Esophagus mucosa (tissue), 1 donor: Measurements from ENCODE around the gene GPR85. TPM values are rescaled to one million over a fixed set of nuclear protein-coding genes. Genes with fewer than 3 reads are reported as not detected.
"Not testable (repeated sequence)": the region's sequence is repeated elsewhere in the genome, so short reads cannot be mapped to it uniquely, and the experiment has no call there.

Experiments used
- ATAC-seq: fragments of 200-7000 bp; cut with Tn5 transposase; one replicate; pipeline ENCODE4 v1.9.1; 2020
- total RNA-seq: library from RNA; stranded (reverse); gene quantifications from one replicate; pipeline ENCODE4 v1.2.4, GENCODE V29; 2023
- donor health status: DM: yes; HTN: yes; CAD: no.

Gene GPR85
- total RNA-seq, 1 donor from 2014 or later: 0.32 TPM

DNA sequence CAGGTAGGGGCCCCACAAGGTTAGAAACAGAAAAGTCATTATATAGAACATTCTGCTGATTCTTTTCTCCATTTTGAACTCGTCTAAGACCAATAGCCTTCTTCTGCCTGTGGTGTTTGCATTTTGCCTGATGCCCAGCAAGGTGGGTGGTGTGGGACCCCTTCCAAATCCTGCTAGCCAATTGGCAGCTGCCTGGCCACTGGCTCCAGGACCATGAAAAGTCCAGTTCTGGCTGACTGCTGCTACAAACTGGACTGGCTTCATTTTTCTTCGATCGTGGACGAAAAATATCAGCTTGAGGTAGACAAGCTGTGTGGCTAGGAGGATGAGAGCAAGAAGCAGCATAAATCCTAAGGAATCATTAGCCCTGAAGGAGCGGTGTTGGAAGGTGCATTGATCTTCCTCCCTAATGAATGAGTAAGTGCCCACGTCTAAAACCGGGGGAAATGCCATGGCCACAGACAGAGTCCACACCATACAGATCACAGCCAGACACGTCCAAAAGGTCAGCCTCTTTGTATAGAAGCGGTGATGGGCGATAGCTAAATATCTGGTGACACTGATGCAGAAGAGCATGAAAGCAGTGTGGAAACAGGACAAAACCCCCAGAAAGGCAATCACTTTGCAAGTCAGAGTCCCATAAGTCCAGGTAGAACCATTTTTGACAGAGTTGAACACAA lies 2.7 kb downstream of the GPR85 start:
- ATAC-seq: no peak

DNA sequence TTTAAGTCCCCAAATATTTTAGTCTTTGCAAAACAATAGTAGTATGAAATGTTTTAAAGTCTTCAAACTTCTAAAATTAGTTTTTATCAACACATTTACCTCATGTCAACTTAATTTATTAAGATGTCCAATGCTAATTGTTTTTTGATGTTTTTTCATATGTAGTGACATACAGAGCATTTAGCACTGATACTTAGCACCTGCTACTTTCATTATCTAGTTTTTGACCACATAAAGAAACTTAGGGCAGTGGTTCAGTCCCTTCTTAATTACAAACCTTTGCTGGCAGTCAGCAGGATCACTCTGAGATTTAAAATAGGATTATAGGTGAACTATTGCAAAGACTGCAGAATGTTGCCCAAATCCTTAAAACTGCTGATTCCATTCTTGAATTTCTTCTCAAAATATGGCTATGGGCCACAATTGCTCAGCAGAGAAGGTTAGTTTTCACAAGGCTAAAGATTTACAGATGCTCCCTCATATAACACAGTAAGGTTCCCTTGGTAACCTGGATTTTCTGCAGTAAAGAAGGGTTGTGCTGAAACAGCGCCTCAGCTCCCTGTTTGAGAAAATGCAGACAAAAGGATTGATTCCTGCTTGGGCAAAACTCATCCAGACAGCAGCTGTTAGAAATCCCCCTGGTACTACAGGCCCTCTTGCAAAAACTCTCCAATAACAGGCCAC lies 3.4 kb downstream of the GPR85 start:
- no peak for ATAC-seq

DNA sequence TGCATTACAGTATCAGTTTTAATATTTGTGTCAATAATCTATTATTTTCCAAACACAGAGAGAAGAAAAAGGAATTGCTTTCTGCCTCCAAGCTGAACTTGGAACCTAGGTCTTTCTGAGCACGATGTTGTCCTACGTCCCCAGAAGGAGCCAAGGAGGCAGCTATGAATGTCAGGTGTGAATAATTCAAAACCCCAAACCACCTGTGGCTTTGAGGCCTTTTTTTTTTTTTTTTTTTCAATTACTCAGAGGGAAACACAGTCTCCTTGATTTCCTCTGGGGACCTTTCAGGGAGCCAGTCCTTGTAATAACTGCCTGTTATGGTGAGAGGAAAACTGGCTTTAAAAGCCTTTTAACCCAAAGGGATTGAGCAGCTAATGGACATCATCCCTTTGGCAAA lies 8.3 kb downstream of the GPR85 start:
- no peak for ATAC-seq

DNA sequence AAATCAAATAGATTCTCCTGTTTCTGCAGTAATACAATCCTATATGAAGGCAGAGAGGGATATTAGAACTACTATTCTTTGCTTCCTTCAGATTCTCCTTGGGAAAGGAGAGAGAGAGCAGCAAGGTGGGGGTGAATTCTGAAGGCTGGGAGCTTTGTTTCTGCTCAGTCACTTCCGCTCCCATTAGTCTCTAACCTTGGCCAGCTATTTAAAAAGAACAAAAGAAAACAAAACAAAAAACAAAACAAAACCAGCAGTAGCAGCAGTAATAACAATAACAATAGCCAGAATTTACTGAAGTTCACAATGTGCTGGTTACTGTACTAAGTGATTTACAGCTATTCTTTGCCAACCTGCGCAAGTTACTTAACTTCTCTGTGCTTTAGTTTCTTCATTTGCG lies 9.9 kb downstream of the GPR85 start:
- no peak for ATAC-seq

DNA sequence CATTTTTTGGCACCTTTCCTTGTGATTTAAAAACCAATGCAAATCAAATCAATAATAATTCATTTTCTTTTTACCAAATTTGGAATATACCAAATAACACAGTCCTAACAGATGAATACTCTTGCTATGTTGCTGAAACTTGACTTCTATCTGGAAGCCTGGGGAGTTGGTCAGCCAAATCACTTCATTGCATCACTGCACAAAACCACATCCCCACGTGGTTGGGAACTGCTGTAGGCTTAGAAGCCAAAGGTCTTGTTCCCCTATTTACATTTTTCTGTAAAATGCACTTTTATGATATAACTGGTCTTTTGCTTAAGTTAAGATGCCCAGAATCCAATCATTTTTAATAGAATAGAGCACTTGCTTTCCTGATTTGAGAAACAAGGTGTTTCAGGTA lies 15.2 kb downstream of the GPR85 start:
- no peak for ATAC-seq

DNA sequence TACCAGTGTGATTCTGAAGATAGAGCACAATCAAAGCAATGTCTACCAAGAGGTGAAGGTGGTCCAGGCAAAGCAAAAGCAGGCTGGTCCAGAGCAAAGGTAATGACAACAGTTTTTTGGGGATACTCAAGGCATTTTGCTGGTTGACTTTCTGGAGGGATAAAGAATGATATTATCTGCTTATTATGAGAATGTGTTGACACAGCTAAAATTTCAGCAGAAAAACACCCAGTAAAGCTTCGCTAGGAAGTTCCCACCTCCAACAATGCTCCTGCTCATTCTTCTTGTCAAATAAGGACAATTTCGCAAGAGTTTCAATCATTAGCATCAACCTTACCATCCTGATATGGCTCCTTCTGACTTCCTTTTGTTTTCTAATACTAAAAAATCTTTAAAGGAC lies 24.1 kb downstream of the GPR85 start:
- ATAC-seq: no peak

DNA sequence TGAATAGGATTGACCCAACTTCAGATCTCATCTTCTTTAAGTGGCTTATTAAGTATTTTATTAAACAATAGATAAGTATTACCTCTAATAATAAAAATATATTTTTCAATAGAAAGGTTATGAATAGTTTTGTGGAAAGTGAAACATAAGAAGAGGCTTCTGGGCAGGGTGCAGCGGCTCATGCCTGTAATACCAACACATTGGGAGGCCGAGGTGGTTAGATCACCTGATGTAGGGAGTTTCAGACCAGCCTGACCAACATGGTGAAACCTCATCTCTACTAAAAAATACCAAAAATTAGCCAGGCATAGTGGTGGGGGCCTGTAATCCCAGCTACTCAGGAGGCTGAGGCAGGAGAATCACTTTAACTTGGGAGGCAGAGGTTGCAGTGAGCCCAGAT lies 26.5 kb downstream of the GPR85 start:
- no peak for ATAC-seq

DNA sequence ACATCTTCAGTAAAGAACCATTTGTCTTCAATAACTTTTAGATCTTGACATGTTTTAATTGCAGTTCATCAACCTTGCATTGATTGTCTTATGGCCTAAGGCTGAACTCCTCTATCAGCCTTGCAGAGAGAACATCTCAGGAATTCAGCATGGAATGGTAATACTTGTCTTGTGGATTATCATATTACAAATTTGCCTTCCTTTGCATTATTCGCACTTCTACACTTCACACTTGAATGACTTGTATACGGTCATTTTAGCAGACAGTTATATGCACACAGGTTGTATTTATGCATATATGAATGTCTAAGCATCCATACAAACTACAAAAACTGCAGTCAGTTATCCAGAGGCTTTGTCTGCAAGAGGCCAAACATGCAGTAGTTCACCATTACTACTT lies 31.7 kb downstream of the GPR85 start:
- ATAC-seq: no peak

DNA sequence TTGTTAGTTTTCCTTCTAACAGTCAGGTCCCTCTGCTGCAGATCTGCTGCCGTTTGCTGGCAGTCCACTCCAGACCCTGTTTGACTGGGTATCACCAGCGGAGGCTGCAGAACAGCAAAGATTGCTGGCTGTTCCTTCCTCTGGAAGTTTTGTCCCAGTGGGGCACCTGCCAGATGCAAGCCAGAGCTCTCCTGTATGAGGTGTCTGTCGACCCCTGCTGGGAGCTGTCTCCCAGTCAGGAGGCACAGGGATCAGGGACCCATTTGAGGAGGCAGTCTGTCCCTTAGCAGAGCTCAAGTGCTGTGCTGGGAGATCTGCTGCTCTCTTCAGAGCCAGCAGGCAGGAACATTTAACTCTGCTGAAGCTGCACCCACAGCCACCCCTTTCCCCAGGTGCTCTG lies 32.4 kb downstream of the GPR85 start:
- ATAC-seq: not testable (repeated sequence)

DNA sequence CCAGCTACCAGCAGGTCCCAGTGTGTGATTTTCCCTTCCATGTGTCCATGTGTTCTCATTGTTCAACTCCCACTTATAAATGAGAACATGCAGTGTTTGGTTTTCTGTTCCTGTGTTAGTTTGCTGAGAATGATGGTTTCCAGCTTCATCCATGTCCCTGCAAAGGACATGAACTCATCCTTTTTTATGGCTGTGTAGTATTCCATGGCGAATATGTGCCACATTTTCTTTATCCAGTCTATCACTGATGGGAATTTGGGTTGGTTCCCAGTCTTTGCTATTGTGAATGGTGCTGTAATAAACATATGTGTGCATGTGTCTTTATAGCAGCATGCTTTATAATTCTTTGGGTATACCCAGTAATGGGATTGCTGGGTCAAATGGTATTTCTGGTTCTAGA lies 37.4 kb downstream of the GPR85 start:
- not testable (repeated sequence) for ATAC-seq

DNA sequence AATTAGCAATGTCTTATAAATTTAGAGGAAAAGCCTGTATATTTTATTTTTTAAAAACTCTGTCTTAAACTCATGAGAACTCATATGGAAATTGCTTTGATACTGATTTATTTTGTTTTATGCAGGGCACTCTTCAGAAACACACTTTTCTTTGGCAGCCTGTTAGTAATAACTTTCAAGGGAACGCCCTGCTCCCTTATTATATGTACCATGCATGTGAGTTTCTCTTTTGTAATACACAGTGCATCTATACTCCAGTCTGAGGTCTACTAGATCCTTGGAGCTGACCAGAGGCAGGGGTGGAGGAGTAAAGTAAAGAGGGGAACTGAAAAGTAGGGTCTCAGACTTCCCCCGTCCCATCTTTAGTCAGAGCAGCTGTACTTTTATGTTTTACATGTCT lies 40.2 kb downstream of the GPR85 start:
- no peak for ATAC-seq

DNA sequence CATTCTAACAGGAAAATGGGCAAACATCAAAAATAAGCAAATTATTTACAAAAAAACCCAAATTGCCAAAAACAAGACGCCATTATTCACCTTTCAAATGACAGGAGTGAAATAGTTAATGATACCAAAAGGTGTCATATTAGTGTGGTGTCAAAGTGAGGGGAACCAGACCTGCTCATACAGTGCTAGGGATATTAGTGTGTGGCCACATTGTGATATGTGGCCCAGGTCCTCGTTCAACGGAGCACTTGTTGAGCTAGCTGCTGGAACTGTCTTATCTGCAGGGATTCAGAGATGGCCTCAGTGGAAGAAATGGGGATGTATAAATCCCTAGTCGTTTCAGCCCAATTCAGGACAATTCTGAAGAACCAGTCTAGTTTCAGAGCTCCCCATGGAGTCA lies 41.2 kb downstream of the GPR85 start:
- no peak for ATAC-seq

DNA sequence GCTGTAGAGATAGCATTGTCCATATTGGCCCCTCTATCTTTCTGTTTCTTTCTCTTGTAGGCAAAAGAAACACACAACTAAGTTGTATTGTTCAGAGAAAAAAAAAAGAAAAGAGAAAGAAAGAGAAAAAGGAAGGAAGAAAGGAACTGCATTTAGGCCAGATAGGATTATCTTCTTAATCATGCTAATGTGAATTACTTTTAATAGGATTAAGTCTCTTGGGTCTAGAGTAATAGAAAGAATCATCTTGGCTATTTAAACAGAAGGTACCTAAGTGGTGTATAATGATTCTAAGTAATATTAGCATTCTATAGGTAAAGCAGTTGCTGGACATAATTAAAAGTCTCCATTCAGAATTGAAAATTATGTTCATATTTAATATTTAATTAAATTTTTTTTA lies 42.2 kb downstream of the GPR85 start:
- ATAC-seq: no peak

DNA sequence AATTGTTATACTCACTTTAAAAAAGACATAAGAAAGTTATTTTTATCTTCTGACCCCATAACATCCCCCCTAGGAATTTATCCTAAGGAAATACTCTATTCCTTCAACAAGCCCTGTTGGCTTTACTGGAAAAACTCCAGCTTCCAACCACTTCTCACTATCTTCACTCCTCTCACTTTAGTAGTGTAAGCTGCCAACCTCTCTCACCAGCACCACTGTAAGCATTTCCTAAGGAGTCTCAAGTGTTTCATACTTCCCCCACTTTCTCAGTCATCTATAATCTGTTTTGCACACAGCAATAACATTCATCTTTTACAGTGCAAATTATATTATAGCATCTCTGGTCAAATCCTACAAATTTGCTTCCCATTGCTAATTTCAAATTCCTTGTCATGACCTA lies 45.8 kb downstream of the GPR85 start:
- no peak for ATAC-seq

DNA sequence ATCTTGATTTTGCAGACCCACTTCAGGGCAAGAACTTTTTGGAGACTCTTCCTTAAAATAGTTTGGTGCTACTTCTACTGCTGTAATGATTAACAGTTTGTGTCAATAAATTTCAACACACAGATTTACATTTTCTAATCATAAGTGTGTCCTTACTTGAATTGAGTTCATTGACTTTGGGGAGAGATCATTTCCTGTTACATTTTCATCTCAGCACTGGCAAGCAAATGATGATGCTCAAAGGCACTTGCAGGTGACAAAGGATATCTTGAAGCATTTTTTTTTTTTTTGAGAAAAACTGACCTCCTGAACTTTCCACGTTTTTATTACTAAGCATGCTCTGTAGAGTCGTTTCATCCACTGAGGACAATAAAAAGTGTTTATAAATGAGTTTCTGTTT lies 52.7 kb downstream of the GPR85 start:
- no peak for ATAC-seq

Other genes with a start within 250 kb of the GPR85 start
- 27.3 TPM for gene SMIM30, start 31.7 kb upstream of the GPR85 start, total RNA-seq